Fibroblast of skin of abdomen (primary cell): Measurements from ENCODE around the gene NFIL3. TPM values are rescaled to one million over a fixed set of nuclear protein-coding genes. Genes with fewer than 3 reads are reported as not detected.
"Not testable (repeated sequence)": the region's sequence is repeated elsewhere in the genome, so short reads cannot be mapped to it uniquely, and the experiment has no call there.

Experiments used
- DNase-seq: peaks from one replicate; pipeline ENCODE4 v3.0.0-alpha.2; 2013
- polyA plus RNA-seq, 2 experiments: library from polyadenylated mRNA; unstranded; fragments of 120-200 nt; gene quantifications; one replicate each; pipeline ENCODE4 v1.2.1, GENCODE V29; 2013; ENCODE audit not compliant: insufficient read length in 2 of 2

The NFIL3 gene, protein sequence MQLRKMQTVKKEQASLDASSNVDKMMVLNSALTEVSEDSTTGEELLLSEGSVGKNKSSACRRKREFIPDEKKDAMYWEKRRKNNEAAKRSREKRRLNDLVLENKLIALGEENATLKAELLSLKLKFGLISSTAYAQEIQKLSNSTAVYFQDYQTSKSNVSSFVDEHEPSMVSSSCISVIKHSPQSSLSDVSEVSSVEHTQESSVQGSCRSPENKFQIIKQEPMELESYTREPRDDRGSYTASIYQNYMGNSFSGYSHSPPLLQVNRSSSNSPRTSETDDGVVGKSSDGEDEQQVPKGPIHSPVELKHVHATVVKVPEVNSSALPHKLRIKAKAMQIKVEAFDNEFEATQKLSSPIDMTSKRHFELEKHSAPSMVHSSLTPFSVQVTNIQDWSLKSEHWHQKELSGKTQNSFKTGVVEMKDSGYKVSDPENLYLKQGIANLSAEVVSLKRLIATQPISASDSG
- 26.5 TPM for polyA plus RNA-seq (2013, experiment 1 of 2; ENCODE audit: insufficient read length)
- polyA plus RNA-seq (2013, experiment 2 of 2; ENCODE audit: insufficient read length) = 25.2 TPM

DNA sequence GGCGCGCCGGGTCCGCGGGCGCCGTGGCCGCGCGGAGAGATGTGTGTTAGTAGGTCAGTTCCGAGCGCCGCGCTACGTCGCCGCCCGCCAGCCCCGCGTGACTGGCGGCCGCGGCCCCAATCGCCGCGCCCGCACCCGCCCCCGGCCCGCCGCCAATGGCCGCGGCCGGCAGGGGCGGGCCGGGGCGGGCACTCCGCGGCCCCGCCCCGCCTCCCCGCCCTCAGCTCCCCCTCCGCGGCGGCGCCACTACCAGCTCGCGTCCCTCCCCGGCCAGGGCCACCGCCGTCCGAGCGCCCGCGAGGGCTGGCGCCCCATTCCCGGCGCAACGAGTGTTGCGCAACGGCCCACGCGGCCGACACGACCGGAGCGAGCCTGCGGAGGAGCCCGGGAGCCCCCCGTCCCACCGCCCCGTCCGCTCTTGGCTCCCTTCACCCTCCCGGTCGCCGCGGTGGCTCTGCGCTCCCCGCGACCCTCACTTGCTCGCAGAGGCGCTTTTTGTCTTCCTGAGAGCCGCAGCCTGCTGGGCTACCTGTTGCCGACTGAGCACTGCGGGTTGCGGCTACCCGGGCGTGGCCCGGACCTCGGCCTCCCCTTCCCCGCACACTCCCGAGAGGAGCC is at the start of gene NFIL3:
TSS of gene NFIL3 (minus strand) at position 48 of the 618 bp plus-strand sequence. CDS start 13,098 bp downstream, outside the sequence.
- DNase-seq = peak; percentile 86

DNA sequence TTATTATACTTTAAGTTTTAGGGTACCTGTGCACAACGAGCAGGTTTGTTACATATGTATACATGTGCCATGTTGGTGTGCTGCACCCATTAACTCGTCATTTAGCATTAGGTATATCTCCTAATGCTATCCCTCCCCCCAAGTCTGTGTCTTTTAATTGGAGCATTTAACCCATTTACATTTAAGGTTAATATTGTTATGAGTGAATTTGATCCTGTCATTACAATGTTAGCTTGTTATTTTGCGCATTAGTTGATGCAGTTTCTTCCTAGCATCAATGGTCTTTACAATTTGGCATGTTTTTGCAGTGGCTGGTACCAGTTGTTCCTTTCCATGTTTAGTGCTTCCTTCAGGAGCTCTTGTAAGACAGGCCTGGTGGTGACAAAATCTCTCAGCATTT is 47.9 kb upstream of the NFIL3 start:
- not testable (repeated sequence) for DNase-seq

GRCh38 chr9:91465420-91465819 is 41.8 kb upstream of the NFIL3 start:
- peak; percentile 52 for DNase-seq

DNA sequence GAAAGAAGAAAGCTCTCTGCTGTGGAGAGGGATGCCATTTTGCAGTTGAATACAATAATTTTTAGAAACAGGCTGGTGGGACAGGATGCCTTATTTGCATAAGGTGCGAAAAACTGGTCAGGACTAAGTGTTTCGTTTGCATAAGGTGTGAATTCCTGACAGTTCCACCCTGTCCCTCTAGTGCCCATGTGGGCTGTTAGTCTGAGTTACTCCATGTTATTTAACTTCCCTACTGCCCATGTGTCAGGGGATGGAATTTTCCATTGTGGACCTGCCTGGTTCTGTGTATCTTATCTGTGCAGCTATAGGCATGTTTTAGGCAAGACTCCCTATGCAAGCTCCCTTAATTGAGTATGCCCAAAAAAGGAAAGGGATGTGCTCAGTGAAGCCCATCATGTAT is 35.3 kb upstream of the NFIL3 start:
- no peak for DNase-seq

DNA sequence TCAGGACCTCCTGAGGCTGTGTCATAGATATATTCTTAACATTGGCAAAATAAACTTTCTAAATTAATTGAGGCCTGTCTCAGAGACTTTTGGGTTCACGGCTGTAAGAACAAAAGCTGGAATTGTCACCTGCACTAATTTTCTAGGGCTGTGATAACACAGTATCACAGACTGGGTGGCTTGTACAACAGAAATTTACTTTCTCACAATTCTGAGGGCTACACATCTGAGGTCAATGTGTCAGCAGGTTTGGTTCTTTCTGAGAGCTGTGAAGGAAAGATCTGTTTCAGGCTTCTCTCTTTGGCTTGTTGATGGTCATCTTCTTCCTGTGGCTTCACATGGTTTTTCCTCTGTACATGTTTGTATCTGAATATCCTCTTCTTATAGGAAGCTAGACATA is 29.2 kb upstream of the NFIL3 start:
- DNase-seq = no peak

DNA sequence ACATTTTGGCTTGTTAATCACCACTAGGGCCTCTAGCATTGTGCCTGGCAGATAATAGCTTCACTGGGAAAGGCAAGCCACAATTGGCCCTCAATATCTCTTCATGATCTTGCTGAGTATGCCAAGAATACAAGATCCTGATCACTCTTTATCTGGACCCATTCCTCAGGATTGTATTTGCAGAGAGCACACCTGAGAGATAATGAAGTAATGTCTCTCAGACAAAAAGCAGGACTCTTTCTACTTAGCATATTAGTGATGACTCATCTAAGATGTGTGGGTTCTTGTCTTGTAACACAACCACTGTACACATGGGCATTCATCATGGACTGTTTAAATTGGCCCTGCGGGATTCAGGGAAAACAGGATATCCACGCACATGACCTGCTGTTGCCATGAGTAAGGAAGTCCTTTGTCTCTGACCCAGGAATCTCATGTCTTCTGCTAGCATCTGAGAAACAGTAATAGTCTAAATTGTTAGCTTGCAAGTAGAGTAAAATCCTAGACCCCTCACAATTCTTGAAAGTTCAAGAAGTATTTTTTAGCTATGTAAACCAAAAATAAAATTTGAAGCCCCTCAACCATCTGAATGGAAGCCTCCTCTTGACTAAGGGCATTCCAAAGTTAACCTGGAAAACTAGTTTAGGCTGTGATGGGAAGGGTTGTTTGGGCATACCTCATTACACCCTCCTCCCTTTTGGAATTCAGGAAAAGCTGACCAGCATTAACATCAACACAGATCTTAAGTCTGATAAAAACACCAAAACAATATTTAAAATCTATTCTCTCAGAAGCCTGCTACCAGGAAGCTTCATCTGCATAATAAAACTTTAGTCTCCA is 28.0 kb upstream of the NFIL3 start:
- DNase-seq = no peak

GRCh38 chr9:91445135-91445534 is 21.5 kb upstream of the NFIL3 start:
- DNase-seq = no peak

GRCh38 chr9:91443994-91444392 is 20.4 kb upstream of the NFIL3 start:
- no peak for DNase-seq

- DNase-seq = no peak
These were observed 19.8 kb upstream of the NFIL3 start for GRCh38 chr9:91443321-91443993.

GRCh38 chr9:91436841-91437240 is 13.2 kb upstream of the NFIL3 start:
- no peak for DNase-seq

GRCh38 chr9:91433180-91433579 is 9.5 kb upstream of the NFIL3 start:
- peak; percentile 88 for DNase-seq

GRCh38 chr9:91431485-91431884 is 7.9 kb upstream of the NFIL3 start:
- no peak for DNase-seq

GRCh38 chr9:91429501-91429900 is 5.9 kb upstream of the NFIL3 start:
- DNase-seq = no peak

GRCh38 chr9:91428927-91429351 is 5.3 kb upstream of the NFIL3 start:
- DNase-seq = peak; percentile 20

DNA sequence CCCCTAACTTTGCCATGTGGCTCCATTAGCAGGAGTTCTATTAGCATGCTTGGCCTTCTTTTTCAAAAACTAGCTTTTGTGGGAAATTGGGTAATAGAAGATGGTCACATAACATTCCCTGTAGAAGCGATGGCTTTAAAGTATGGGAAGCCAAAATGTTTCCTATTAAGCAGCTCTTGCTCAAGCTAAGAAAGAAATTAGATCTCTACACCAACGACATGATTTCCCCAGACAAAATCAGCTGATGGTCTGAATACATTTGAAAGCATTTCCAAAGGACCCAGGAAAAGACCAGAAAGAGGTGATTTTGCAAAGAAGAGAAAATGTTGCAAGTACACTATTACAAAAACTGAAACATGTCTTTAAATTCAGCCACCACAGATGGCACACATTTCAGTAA is 4.8 kb upstream of the NFIL3 start:
- DNase-seq = no peak

GRCh38 chr9:91427873-91428272 is 4.2 kb upstream of the NFIL3 start:
- peak; percentile 57 for DNase-seq

- DNase-seq = peak; percentile 46
These were observed 2.6 kb upstream of the NFIL3 start for GRCh38 chr9:91426123-91426745.

DNA sequence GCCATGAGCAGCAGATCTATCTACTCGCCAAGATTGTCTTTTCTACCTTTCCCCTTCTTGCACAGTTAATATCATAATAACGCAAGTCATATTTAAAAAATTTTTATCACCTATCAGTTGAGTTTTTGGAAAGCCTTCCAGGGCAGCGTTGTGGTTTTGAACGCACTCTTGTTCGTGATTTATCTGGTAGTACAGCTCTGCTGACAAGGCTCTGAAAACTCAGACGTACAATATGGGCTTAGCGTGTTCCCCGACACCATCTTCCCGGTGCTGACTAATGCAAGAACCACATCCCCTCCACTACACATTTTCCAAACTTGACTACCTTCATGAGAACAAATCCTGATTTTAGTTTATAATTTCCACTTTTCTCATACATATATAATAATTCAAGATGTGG is 1.6 kb upstream of the NFIL3 start:
- DNase-seq = peak; percentile 57

DNA sequence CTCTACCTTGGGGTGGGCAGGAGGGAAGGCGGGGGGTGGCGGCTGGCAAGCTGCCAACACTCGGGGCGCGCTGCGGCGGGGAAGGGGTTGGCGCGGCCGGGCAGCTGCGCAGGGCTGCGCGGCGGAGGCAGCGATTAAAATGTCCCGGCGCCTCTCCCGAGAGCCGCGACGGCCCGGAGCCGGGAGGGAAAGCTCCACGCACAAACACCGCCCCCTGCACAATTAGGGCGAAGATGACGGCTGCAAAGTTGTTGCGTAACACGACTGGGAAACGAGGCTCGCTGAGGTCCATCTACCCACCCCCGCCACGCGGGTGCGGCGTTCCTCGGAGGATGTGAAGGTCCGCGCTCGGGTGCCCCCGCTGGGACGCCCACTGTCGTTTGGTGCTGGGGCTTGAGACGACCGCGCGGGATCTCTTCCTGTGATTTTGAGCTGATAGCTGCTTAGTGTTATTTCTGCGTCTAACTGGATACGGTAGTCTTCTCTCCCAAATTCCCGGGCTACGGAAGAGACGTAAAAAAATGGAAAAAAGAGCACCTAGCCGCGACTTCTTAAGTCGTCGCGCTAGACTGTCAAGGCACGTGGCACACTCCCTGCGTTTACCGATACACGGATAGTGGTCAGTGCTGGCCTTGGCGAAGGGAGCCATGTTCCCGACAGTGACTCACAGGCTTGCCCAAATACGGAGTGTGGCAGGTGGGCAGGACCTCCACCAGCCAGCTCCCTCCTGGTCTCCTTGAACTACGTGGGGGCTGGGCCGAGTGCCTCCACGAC is 958 bp upstream of the NFIL3 start:
- DNase-seq = peak; percentile 78

- peak; percentile 74 for DNase-seq
These were observed 597 bp downstream of the NFIL3 start for GRCh38 chr9:91422758-91423711.
